ENCODE measurements around the gene ATP11C.
"Not testable (repeated sequence)": the region's sequence is repeated elsewhere in the genome, so short reads cannot be mapped to it uniquely, and the experiment has no call there.

The ATP11C gene

GRCh38 chrX:139856826-139857225, 76.0 kb downstream of the ATP11C start:
- DNase-seq (ENCODE audit: low read depth in 2 of 2) = not testable (repeated sequence)

- peak; percentile 46 to 54 for DNase-seq (ENCODE audit: low read depth in 2 of 2)
These were observed 81.1 kb downstream of the ATP11C start for GRCh38 chrX:139851730-139852129.

- DNase-seq (ENCODE audit: low read depth in 2 of 2) = no peak
These were observed 81.9 kb downstream of the ATP11C start for GRCh38 chrX:139850968-139851367.

DNA sequence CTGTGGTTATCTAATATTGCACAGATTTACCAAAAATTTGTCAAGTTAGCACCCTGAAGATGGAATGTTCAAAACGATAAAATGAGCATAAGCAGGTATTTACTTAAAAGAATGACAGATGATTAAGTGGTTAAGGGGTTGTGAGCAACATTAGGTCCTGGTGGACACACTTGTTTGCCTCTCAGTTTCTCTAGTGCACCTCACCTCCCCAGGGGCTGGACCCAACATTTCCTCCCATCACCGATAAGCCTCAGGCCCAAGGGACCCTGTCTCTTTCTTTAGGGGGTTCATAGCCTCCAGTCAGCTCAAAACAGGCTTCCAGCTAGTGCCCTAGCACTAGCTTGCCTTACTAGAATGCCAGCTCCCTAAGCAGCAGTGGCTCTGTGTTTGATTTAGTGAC, 88.0 kb downstream of the ATP11C start:
- no peak for DNase-seq (ENCODE audit: low read depth in 2 of 2)

DNA sequence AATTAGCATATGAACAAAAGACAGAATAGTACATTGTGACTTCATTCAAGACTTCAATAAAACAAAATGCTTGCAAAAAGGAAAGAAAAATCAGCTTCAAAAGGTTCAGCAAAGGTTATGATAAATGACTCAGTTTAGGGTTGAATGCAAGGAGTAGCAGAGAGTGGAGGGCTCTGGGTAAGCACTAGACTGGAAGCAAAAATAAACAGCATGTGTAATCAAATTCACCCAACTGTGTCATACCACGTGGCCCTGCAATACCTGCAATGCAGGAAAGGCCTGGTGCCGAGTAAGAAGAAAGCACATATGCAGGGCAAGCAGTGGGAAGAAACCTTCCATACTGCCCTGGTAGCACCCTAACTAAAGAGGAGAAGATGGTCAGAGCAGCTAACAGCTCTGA, 88.7 kb downstream of the ATP11C start:
- DNase-seq (ENCODE audit: low read depth in 2 of 2) = no peak

- DNase-seq (ENCODE audit: low read depth in 2 of 2) = peak; percentile 31 to 34
These were observed 90.3 kb downstream of the ATP11C start for GRCh38 chrX:139842326-139843185.

GRCh38 chrX:139836335-139836734, 96.5 kb downstream of the ATP11C start:
- DNase-seq (ENCODE audit: low read depth in 2 of 2) = not testable (repeated sequence)

DNA sequence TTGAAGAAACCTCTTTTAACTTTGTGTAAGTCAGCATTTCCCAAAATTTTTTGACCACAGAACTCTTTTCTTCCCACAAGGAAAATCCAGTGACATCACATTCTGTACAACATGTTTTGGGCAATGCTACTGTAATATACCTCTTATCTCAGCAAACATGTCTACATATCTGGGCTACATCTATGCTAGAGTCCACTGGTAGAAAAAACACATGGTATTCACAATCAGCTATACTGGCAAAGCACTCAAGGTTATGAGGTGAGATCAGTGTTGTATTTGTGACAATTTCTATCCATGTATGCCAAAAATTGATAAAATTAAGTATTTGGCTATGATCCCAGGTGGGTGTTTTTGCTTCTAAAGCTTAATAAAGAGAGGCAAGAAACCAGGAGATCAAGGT, 98.0 kb downstream of the ATP11C start:
- no peak for DNase-seq (ENCODE audit: low read depth in 2 of 2)

DNA sequence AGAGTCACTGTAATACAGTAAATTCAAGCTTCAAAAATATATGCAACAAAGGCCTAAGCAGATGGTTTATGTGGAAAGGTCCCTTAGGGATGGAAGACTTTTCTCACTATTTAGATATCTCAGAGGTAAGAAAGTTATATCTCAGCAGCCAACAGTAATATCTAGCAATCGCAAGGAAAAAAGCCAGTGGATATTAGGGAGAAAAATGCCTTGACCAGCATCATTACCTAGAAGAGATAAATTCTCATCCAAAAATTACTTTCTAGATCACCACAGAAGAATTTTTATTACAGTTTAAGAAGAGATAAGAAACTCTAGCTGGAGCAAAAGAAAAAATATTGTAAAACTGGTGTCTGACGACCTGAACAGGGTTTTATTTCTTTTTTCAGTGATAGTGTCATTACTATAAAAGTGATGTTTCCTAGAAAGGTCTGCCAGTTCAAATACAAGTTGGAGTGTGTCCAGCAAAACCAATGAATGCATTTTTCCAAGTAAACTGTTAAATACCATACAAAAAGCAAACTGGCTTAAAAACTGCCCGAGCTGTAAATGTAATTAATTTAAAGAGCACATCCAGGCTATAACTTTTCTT, 100.0 kb downstream of the ATP11C start:
- no peak for DNase-seq (ENCODE audit: low read depth in 2 of 2)

- peak; percentile 40 to 51 for DNase-seq (ENCODE audit: low read depth in 2 of 2)
These were observed 101.0 kb downstream of the ATP11C start for GRCh38 chrX:139831675-139832456.

DNA sequence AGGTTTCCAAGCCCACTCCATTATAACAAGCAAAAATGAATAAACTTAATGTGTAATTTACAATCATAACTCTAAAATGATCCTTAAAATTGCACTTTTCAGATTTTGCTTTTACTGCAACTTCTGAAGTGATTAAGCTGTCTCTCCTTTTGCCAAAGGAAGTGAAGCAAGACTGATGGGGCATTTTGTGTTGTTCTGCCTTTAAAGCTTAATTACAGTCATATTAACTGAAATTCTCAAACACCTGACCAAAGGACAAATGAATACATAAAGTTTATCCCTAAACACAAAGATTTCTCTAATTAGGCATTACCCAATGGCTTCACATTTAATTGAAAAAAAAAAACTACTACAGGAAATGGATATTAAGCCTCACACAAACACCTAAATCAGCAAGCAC, 101.8 kb downstream of the ATP11C start:
- no peak for DNase-seq (ENCODE audit: low read depth in 2 of 2)

DNA sequence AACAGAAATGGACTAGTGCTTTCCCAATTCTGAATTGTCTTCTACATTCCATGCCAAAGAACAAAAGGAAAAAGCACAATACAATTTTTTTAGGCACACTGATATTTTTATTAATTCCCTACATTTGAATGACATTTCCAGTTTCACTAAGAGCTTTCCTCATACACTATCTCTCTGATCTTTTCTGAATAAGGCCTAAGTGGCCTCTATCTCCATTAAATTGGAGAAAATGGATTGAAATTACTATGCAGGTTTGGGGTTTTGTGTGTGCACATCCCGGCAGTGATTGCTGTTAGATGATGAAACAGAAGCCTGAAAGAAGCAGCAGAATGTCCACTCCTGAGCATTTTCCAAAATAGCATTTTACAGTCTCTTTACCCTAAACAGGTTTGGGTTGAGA, 104.0 kb downstream of the ATP11C start:
- DNase-seq (ENCODE audit: low read depth in 2 of 2) = no peak

- no peak for DNase-seq (ENCODE audit: low read depth in 2 of 2)
These were observed 104.8 kb downstream of the ATP11C start for GRCh38 chrX:139828033-139828432.

DNA sequence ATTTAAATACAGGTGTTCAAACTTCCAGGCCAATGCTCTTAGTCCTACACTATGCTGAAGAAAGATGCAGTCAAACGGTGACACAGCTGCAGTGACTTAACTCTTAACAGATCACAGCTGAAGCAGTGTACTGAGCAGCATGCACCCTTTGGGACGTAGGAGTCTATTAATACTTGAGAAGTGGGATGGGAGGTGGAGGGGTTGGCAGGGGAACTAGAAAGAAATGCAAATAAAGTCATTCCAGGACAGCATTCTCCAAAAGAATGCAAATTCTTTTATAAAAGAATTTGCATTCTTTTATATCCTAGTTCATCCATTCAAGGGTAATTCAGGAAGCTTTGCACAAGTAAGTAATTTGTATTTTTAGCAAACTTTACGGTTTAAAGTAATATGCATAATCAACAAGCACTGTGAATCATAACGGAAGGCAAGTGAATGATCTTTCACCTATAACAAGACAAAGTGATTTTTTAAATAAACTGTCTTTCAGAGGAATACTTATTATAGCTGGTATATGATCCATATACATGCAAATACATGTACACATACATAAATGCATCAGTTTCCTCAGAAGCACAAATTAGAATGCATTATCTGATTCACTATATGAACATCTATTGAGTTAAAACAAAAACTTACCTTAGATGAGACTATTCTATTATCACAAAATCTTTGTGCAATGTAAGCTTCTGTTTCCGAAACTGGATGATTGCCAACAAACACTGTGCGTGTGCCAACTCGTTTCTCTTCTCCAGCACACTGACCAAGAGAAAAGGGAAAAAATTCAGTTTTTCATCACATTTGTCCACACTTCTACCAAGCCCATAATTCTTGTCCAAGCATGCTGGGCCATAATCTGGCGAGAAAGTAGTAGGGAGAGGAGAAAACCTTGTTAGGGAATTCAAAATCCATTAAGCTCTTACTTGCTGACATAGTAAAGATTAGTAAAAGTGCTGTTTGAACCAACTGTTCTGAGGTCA, 106.5 kb downstream of the ATP11C start:
- DNase-seq (ENCODE audit: low read depth in 2 of 2) = peak; percentile 57 to 61

DNA sequence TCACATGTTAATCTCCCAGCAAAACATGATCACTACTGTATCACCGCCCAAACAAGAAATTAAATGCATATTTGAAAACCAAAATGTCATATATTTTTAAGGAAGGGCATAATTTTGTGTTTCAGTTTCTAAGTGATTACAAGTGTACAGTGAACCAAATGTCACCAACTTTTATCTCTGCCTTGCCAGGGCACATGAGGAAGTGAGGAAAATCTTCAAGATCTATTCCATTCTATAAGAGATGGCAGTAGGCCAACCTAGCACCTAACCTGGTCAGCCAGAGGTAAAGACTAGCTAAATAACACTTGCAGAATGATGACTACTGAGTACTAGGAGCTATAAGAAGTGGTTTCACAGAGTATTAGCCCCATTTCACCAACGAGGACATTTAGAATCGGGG, 107.2 kb downstream of the ATP11C start:
- DNase-seq (ENCODE audit: low read depth in 2 of 2) = no peak

- no peak for DNase-seq (ENCODE audit: low read depth in 2 of 2)
These were observed 109.0 kb downstream of the ATP11C start for GRCh38 chrX:139823806-139824205.

- no peak for DNase-seq (ENCODE audit: low read depth in 2 of 2)
These were observed 112.4 kb downstream of the ATP11C start for GRCh38 chrX:139820358-139820984.

DNA sequence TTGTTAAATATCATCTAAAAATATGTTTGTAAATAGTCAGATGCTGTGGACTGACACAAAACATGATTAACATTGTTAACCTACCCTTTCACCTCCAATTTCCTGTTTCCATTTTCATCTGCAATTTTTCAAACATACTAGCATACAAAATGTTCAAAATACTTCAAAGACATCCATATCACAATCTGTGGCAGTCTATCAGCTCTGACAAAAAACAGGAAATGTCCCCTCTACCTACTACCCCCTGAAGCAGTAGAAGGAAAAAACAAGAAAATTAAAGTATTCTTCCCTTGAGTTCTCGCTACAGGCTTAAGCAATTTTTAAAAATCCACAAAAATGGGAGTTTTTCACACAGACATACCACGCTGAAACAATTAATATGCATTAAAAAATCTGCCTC, 116.6 kb downstream of the ATP11C start:
- DNase-seq (ENCODE audit: low read depth in 2 of 2) = no peak

- no peak for DNase-seq (ENCODE audit: low read depth in 2 of 2)
These were observed 117.1 kb downstream of the ATP11C start for GRCh38 chrX:139815771-139816170.

- no peak for DNase-seq (ENCODE audit: low read depth in 2 of 2)
These were observed 120.8 kb downstream of the ATP11C start for GRCh38 chrX:139811942-139812629.
